ENCODE data around the gene GRK5.
"Not testable (repeated sequence)": the region's sequence is repeated elsewhere in the genome, so short reads cannot be mapped to it uniquely, and the experiment has no call there.

Gene GRK5

GRCh38 chr10:119233821-119234220, 26.4 kb downstream of the GRK5 start:
- no peak overlapping the region for H3K4me3 ChIP-seq (ENCODE audit: low read depth, low read length)
- no peak for TF ChIP-seq CTCF (IDR thresholded peaks at IDR 0.05; ENCODE audit: low read depth, low read length)

DNA sequence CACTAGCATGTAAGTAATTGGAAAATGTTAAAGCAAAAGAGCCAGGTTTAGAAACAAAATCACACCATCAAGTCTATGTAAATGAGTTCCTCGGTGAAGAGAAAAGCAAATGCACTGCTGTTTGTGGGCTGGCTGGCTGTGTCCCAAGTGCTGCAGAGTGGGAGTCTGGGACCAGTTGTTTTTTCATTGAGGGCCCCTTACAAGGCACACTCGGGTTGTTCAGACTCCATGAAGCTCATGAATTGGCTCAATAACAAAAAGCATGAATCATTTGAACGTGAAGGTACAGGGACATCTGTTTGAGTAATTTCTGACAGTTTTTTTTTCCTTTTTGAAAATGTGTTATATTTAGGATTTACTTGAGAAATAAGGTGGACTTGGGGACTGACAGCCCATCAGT, 28.0 kb downstream of the GRK5 start:
- no peak overlapping the region for H3K4me3 ChIP-seq (ENCODE audit: low read depth, low read length)
- no peak for TF ChIP-seq CTCF (IDR thresholded peaks at IDR 0.05; ENCODE audit: low read depth, low read length)

- no peak overlapping the region for H3K4me3 ChIP-seq (ENCODE audit: low read depth, low read length)
- TF ChIP-seq CTCF (IDR thresholded peaks at IDR 0.05; ENCODE audit: low read depth, low read length) = no peak
These were observed 30.5 kb downstream of the GRK5 start for GRCh38 chr10:119237722-119238436.

- no peak for TF ChIP-seq CTCF (IDR thresholded peaks at IDR 0.05; ENCODE audit: low read depth, low read length)
- no peak overlapping the region for H3K4me3 ChIP-seq (ENCODE audit: low read depth, low read length)
These were observed 31.2 kb downstream of the GRK5 start for GRCh38 chr10:119238577-119238976.

- H3K4me3 ChIP-seq (ENCODE audit: low read depth, low read length) = not testable (repeated sequence)
These were observed 31.6 kb downstream of the GRK5 start for GRCh38 chr10:119239015-119239414.

DNA sequence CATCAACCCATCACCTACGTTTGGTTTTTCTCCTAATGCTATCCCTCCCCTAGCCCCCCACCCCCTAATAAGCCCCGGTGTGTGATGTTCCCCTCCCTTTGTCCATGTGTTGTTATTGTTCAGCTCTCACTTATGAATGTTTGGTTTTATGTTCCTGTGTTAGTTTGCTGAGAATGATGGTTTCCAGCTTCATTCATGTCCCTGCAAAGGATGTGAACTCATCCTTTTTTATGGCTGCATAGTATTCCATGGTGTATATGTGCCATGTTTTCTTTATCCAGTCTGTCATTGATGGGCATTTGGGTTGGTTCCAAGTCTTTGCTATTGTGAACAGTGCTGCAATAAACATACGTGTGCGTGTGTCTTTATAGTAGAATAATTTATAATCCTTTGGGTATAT, 32.3 kb downstream of the GRK5 start:
- not testable (repeated sequence) for H3K4me3 ChIP-seq (ENCODE audit: low read depth, low read length)

DNA sequence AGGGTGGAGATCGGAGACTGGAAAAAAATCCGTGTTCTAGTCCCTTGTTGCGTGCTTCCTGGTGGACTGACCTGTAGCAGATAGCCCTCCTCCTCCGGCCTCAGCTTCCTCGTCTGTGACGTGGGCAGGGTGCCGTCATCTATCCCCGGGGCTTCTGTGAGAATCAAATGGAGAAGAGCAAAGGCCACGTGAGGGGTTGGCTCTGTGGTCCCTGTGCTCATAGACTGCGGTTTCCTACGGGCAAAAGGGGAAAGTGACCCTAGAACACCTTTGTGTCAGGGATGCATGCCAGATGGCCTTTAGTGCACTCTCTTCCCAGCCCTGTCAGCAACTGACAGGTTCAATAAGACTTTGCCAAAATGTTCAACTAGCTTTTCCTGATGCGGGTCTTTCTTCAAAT, 33.7 kb downstream of the GRK5 start:
- TF ChIP-seq CTCF (IDR thresholded peaks at IDR 0.05; ENCODE audit: low read depth, low read length) = no peak
- H3K4me3 ChIP-seq (ENCODE audit: low read depth, low read length) = no peak overlapping the region

DNA sequence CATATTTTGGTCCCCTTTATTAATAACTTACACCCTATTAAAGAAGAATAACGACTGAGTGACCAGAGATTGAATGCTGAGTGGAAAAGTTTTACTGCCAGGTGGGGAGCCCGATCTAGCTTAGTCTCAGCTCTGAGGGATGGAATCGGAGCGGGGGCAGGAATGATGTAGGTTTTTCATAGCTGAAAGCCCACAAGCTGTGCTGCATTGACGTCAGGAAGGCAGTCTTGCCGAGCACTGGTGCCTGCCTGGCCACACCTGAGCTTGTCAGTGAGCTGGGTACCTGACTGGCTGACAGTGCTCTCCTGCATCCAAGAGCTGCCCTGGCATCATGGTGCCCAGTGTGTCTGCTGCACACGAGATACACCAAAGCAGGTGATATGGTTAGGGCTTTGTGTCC, 34.8 kb downstream of the GRK5 start:
- H3K4me3 ChIP-seq (ENCODE audit: low read depth, low read length) = no peak overlapping the region
- TF ChIP-seq CTCF (IDR thresholded peaks at IDR 0.05; ENCODE audit: low read depth, low read length) = no peak

All from WI38 (cell line).